HL-60 (cell line): ENCODE results near the gene PRDM10.
"Not testable (repeated sequence)": the region's sequence is repeated elsewhere in the genome, so short reads cannot be mapped to it uniquely, and the experiment has no call there.

ENCODE experiments used
- DNase-seq, 2 experiments: peaks; one replicate each; pipeline ENCODE4 v3.0.0-alpha.2; 2010 to 2020; ENCODE audit warnings: low read depth in 1 of 2, low spot score in 1 of 2
- H3K27ac ChIP-seq: fragments of 250-450 bp; sonication (Bioruptor Pico); replicated peaks from 2 replicates; pipeline ENCODE4 v1.5.1; 2020; ENCODE audit warnings: mild to moderate bottlenecking, moderate library complexity
- H3K27me3 ChIP-seq: fragments of 250-450 bp; sonication (Bioruptor Pico); 2 replicates; pipeline ENCODE4 v1.5.1; 2021; ENCODE audit warnings: mild to moderate bottlenecking, moderate library complexity; ENCODE audit not compliant: insufficient read depth, poor library complexity, severe bottlenecking
- H3K4me3 ChIP-seq: replicated peaks from 2 replicates; pipeline ENCODE4 v1.5.1; 2011; ENCODE audit warnings: mild to moderate bottlenecking, control low read depth, low read length; ENCODE audit not compliant: insufficient read depth
- CTCF ChIP-seq: IDR thresholded peaks from one replicate; pipeline ENCODE4 v1.5.1; 2011; ENCODE audit warnings: low read length, control low read depth, inconsistent platforms; ENCODE audit not compliant: insufficient read depth
- GABPA ChIP-seq: IDR thresholded peaks from 2 replicates; pipeline ENCODE4 v1.6.1; 2012; ENCODE audit warnings: low read depth
- POLR2AphosphoS5 ChIP-seq: IDR thresholded peaks from 2 replicates; pipeline ENCODE4 v1.6.1; 2012; ENCODE audit warnings: low read depth
- REST ChIP-seq: IDR thresholded peaks from 2 replicates; pipeline ENCODE4 v1.6.1; 2012; ENCODE audit warnings: low read depth; ENCODE audit not compliant: insufficient replicate concordance
- SPI1 ChIP-seq: IDR thresholded peaks from 2 replicates; pipeline ENCODE4 v1.6.1; 2012; ENCODE audit warnings: low read depth, mild to moderate bottlenecking, borderline replicate concordance

PRDM10 gene

GRCh38 chr11:129884581-129884980, 118.1 kb downstream of the PRDM10 start:
- no peak for TF ChIP-seq POLR2AphosphoS5
- TF ChIP-seq CTCF: no peak
- TF ChIP-seq REST: no peak
- no peak for TF ChIP-seq GABPA
- no peak for TF ChIP-seq SPI1
- no peak for DNase-seq
- H3K27ac ChIP-seq: no peak overlapping the region
- no peak overlapping the region for H3K4me3 ChIP-seq
- H3K27me3 ChIP-seq: no peaks in the 10 kb centered on the region

- no peak overlapping the region for H3K4me3 ChIP-seq
- TF ChIP-seq SPI1: no peak
- peak; percentile 64 for TF ChIP-seq CTCF
- peak in 1 of 2 experiments; percentile 58 for DNase-seq
- no peaks in the 10 kb centered on the region for H3K27me3 ChIP-seq
- H3K27ac ChIP-seq: no peak overlapping the region
Observed at GRCh38 chr11:129881570-129882170, 121.0 kb downstream of the PRDM10 start.

- Histone ChIP-seq H3K27me3 (no peaks in the 10 kb centered on the region), H3K27ac (no peak overlapping the region), H3K4me3 (no peak overlapping the region)
- DNase-seq: no peak
- TF ChIP-seq POLR2AphosphoS5 (no peak), GABPA (no peak), REST (no peak)
Observed at GRCh38 chr11:129880311-129880710, 122.3 kb downstream of the PRDM10 start.

GRCh38 chr11:129871914-129872313, 130.7 kb downstream of the PRDM10 start:
- H3K27ac ChIP-seq: no peak overlapping the region
- no peaks in the 10 kb centered on the region for H3K27me3 ChIP-seq
- no peak for DNase-seq
- H3K4me3 ChIP-seq: no peak overlapping the region
- TF ChIP-seq GABPA: no peak

- not testable (repeated sequence) for H3K27me3 ChIP-seq, H3K27ac ChIP-seq, H3K4me3 ChIP-seq, DNase-seq
Observed at GRCh38 chr11:129868626-129869025, 134.0 kb downstream of the PRDM10 start.
